ENCODE results near the gene PRKACB.

GRCh38 chr1:84166797-84167196 lies 22.7 kb downstream of the PRKACB start:
- TF ChIP-seq CTCF (IDR thresholded peaks at IDR 0.05) (no peak), EZH2 (IDR thresholded peaks at IDR 0.05) (no peak)
